Chondrocyte (in vitro differentiated cells): ENCODE data around the gene HELZ. TPM values are rescaled to one million over a fixed set of nuclear protein-coding genes. Genes with fewer than 3 reads are reported as not detected.

Experiments used
- DNase-seq: peaks from one replicate; pipeline ENCODE4 v3.0.0; 2021; ENCODE audit warnings: mixed read lengths, low spot score
- H3K27ac Mint-ChIP-seq: one replicate; pipeline ENCODE4 v1.8.0; 2021; ENCODE audit warnings: mild to moderate bottlenecking, moderate library complexity, mixed read lengths; ENCODE audit not compliant: unreplicated experiment
- H3K27me3 Mint-ChIP-seq: 2 replicates; pipeline ENCODE4 v1.8.0; 2021; ENCODE audit warnings: low read depth, mixed read lengths
- H3K36me3 Mint-ChIP-seq: 2 replicates; pipeline ENCODE4 v1.8.0; 2021; ENCODE audit warnings: low read depth, mixed read lengths
- H3K4me1 Mint-ChIP-seq: 2 replicates; pipeline ENCODE4 v1.8.0; 2021; ENCODE audit warnings: low read depth, mild to moderate bottlenecking, mixed read lengths
- H3K4me3 Mint-ChIP-seq: one replicate; pipeline ENCODE4 v1.8.0; 2021; ENCODE audit warnings: mild to moderate bottlenecking, moderate library complexity, mixed read lengths; ENCODE audit not compliant: unreplicated experiment
- H3K9me3 Mint-ChIP-seq: 2 replicates; pipeline ENCODE4 v1.8.0; 2021; ENCODE audit warnings: low read depth, mixed read lengths
- total RNA-seq: library from RNA; stranded (reverse); gene quantifications from 3 replicates; pipeline ENCODE4 v1.2.1, GENCODE V29; 2021
- TF ChIP-seq, protein P1 (sequence below): fragments of 200-600 bp; sonication (generic); IDR thresholded peaks from 2 replicates; pipeline ENCODE4 v1.5.0; 2021; ENCODE audit warnings: antibody characterized with exemption, mild to moderate bottlenecking, moderate library complexity

HELZ gene
- total RNA-seq, 1 donor from 2014 or later: 55.8 TPM

DNA sequence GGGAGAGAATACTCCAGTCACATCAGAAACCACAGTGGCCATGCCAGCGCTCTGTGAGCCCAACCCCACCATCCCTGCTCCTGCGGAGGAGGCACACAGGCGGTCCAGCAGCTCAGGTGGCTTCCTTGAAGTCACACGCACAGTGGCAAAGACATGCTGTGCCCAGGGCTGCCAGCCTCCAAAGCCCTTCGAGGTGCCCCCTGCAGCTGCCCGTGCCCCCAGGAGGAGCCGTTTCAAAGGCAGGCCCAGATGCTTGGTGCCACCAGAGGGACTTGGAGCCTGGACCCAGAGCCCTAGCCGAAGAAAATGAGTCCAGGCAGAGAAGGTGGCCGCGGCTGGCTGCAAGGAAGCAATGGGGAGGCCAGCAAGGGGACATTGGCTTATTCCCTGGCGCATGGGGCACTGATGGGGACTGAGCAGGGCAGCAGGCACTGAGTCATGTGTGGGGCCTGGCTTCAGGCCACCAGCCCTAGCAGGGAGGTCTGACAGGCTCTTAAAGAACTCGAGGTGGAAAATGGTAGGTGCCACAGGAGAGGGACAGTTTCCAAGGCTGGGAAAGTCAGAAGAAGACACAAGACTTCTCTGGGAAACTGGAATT, 217.9 kb downstream of the HELZ start:
- no peak for DNase-seq
- Mint-ChIP-seq H3K4me1 (no peaks in the 10 kb centered on the region), H3K4me3 (no peak overlapping the region), H3K9me3 (no peaks in the 10 kb centered on the region), H3K36me3 (no peaks in the 10 kb centered on the region), H3K27ac (no peak overlapping the region), H3K27me3 (no peaks in the 10 kb centered on the region)
- TF ChIP-seq, protein P1, sequence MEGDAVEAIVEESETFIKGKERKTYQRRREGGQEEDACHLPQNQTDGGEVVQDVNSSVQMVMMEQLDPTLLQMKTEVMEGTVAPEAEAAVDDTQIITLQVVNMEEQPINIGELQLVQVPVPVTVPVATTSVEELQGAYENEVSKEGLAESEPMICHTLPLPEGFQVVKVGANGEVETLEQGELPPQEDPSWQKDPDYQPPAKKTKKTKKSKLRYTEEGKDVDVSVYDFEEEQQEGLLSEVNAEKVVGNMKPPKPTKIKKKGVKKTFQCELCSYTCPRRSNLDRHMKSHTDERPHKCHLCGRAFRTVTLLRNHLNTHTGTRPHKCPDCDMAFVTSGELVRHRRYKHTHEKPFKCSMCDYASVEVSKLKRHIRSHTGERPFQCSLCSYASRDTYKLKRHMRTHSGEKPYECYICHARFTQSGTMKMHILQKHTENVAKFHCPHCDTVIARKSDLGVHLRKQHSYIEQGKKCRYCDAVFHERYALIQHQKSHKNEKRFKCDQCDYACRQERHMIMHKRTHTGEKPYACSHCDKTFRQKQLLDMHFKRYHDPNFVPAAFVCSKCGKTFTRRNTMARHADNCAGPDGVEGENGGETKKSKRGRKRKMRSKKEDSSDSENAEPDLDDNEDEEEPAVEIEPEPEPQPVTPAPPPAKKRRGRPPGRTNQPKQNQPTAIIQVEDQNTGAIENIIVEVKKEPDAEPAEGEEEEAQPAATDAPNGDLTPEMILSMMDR: no peak

DNA sequence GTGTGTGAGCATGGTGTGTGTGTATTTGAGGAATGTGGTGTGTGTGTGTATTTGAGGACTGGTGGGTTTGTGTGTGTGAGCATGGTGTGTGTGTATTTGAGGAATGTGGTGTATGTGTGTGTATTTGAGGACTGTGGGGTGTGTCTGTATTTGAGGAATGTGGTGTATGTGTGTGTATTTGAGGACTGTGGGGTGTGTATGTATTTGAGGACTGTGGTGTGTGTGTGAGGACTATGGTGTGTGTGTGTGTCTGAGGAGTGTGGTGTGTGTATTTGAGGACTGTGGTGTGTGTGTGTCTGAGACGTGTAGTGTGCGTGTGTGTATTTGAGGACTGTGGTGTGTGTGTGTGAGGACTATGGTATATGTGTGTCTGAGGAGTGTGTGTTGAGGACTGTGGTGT, 218.7 kb downstream of the HELZ start:
- Mint-ChIP-seq H3K27ac (no peak overlapping the region), H3K4me1 (no peaks in the 10 kb centered on the region), H3K27me3 (no peaks in the 10 kb centered on the region), H3K36me3 (no peaks in the 10 kb centered on the region), H3K9me3 (no peaks in the 10 kb centered on the region), H3K4me3 (no peak overlapping the region)
- no peak for DNase-seq
- TF ChIP-seq, protein P1: no peak

DNA sequence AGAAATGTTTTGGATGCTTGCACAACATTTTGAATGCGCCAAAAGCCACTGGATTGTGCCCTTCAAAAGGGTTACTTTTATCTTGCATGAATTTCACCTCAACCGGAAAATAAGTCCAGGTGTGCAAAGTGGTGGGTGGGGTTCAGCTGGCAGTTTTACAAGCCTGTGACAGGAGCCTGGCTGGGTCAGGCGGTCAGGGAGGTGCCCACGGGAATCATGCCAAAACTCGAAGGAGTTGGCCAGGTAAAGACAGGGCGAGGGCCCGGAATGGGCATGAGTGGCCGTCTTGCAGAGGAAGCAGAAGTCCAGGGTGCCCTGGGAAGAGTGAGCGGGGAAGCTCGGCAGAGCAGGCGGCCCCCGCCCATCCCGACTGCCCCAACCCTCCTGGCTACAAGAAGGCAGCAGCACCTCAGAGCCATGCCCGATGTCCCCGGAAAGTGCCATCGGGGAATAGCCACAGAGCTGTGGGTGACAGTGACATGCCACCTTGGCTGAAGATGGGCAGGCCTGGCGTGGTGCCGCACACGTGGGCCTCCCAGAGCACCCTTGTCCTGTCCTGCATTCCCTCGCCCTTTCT, 219.7 kb downstream of the HELZ start:
- Mint-ChIP-seq H3K27me3 (no peaks in the 10 kb centered on the region), H3K9me3 (no peaks in the 10 kb centered on the region), H3K27ac (no peak overlapping the region), H3K4me1 (no peaks in the 10 kb centered on the region), H3K4me3 (no peak overlapping the region), H3K36me3 (no peaks in the 10 kb centered on the region)
- TF ChIP-seq, protein P1: no peak
- DNase-seq: no peak

DNA sequence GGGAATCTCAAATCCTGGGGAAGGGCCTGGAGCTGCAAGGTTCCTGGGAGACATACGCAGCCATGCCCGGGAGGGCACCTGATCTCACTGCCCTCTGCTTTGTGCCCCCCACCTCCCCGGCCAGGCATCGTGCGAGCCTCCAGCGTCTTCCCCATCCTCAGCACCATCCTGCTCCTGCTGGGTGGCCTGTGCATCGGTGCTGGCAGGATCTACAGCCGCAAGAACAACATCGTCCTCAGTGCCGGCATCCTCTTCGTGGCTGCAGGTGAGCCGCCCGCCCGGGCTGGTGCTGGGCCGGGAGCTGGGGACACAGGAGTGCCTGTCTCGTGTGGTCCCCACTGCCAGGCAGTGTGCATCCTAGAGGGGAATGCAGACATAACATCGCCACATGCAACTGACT, 220.3 kb downstream of the HELZ start:
- H3K9me3 Mint-ChIP-seq: no peaks in the 10 kb centered on the region
- TF ChIP-seq, protein P1: no peak
- no peaks in the 10 kb centered on the region for H3K36me3 Mint-ChIP-seq
- H3K27ac Mint-ChIP-seq: no peak overlapping the region
- DNase-seq: no peak
- no peaks in the 10 kb centered on the region for H3K4me1 Mint-ChIP-seq
- no peaks in the 10 kb centered on the region for H3K27me3 Mint-ChIP-seq
- H3K4me3 Mint-ChIP-seq: no peak overlapping the region

DNA sequence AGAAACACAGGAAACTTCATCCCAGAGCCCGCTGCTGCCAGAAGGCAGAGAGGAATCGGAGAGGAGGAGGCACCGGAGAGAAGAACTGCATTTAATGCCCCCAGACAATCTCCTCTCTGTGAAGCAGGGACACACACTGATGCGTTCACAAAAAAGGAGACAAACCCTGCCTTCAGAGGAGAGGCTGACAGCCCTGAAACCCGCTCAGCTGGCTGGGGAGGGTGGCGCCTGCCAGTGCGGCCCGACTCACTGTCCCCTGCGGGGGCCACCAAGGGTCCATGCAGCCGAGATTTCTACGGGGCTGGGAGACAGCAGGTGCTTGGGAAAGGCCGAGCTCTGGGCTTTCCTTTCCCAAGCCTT, 222.6 kb downstream of the HELZ start:
- Mint-ChIP-seq H3K27me3 (no peaks in the 10 kb centered on the region), H3K27ac (no peak overlapping the region), H3K9me3 (no peaks in the 10 kb centered on the region), H3K36me3 (no peaks in the 10 kb centered on the region), H3K4me1 (peaks cover 2% of the 10 kb centered on the region), H3K4me3 (no peak overlapping the region)
- TF ChIP-seq, protein P1: no peak
- DNase-seq: no peak
